A549 (cell line): ENCODE data around the gene NMBR. TPM values are rescaled to one million over a fixed set of nuclear protein-coding genes. Genes with fewer than 3 reads are reported as not detected.

ENCODE experiments used
- ATAC-seq, 2 experiments: fragments of 200-7000 bp in 1 of 2; fragments of >200 bp in 1 of 2; cut with Nextera tagmentation in 1 of 2; cut with Tn5 transposase in 1 of 2; 3 replicates each; pipeline versions ENCODE4 v1.8.0 to v1.9.1; 2018 to 2020; ENCODE audit warnings: mild to moderate bottlenecking in 1 of 2, moderate library complexity in 1 of 2
- CTCF ChIA-PET: fragments of 300-600 bp; sonication (Branson Sonifier 250); formaldehyde crosslinking; extraction: SDS; loops from one replicate; lab custom pipeline; 2021; ENCODE audit warnings: antibody characterized with exemption, inconsistent platforms; lab: Yijun Ruan, JAX
- POLR2A ChIA-PET: fragments of 350-600 bp; formaldehyde crosslinking; extraction: SDS; loops from one replicate; lab custom pipeline; 2021; ENCODE audit warnings: antibody characterized with exemption, inconsistent platforms; lab: Yijun Ruan, JAX
- DNase-seq, 2 experiments: peaks; one replicate each; pipeline versions ENCODE4 v3.0.0 to v3.0.0-alpha.2; 2011 to 2016; ENCODE audit warnings: low read depth in 1 of 2, low spot score in 1 of 2
- FAIRE-seq: peaks from 2 replicates; lab custom pipeline; 2011; peaks lifted over from hg19 to GRCh38; lab: Jason Lieb, UNC
- H3K27ac ChIP-seq, 2 experiments: fragments of >200 bp; sonication (Bioruptor Twin); formaldehyde crosslinking; 3 replicates each; pipeline ENCODE4 v1.5.1; 2016 to 2017
- H3K4me1 ChIP-seq: fragments of >200 bp; sonication (Bioruptor Twin); formaldehyde crosslinking; 3 replicates; pipeline ENCODE4 v1.6.1; 2016
- H3K4me2 ChIP-seq: fragments of >200 bp; sonication (Bioruptor Twin); formaldehyde crosslinking; 3 replicates; pipeline ENCODE4 v1.6.1; 2016
- H3K4me3 ChIP-seq: fragments of >200 bp; sonication (Bioruptor Twin); formaldehyde crosslinking; 3 replicates; pipeline ENCODE4 v1.5.1; 2016
- H3K9me3 ChIP-seq: fragments of >200 bp; sonication (Bioruptor Twin); formaldehyde crosslinking; 3 replicates; pipeline ENCODE4 v1.6.1; 2016
- CBX2 ChIP-seq: fragments of 200-600 bp; sonication (generic); IDR thresholded peaks from 2 replicates; pipeline ENCODE4 v1.6.1; 2016; ENCODE audit warnings: low read depth, mild to moderate bottlenecking, borderline replicate concordance
- CBX8 ChIP-seq: fragments of 200-600 bp; sonication (generic); IDR thresholded peaks from 2 replicates; pipeline ENCODE4 v1.6.1; 2016
- EHF ChIP-seq: fragments of 250-450 bp; sonication (Bioruptor Pico); IDR thresholded peaks from 2 replicates; pipeline ENCODE4 v1.5.0; 2020; ENCODE audit warnings: mild to moderate bottlenecking
- EP300 ChIP-seq, 2 experiments: fragments of >200 bp; sonication (Bioruptor Twin); formaldehyde crosslinking; IDR thresholded peaks; 2 replicates in 1 of 2; 3 replicates in 1 of 2; pipeline ENCODE4 v1.6.1; 2016 to 2017
- FOSB ChIP-seq: fragments of 250-450 bp; sonication (Bioruptor Pico); IDR thresholded peaks from 2 replicates; pipeline ENCODE4 v1.5.0; 2020; ENCODE audit warnings: mild to moderate bottlenecking, moderate library complexity
- FOSL2 ChIP-seq, 2 experiments: fragments of 450-650 bp in 1 of 2; fragments of >200 bp in 1 of 2; sonication (Bioruptor Twin) in 1 of 2; formaldehyde crosslinking; IDR thresholded peaks; 2 replicates each; pipeline versions ENCODE4 v1.5.0 to v1.6.1; 2016 to 2020; ENCODE audit warnings: mild to moderate bottlenecking in 1 of 2, moderate library complexity in 1 of 2
- GATA3 ChIP-seq: IDR thresholded peaks from 2 replicates; pipeline ENCODE4 v1.6.1; 2012; ENCODE audit warnings: borderline replicate concordance
- HEYL ChIP-seq: fragments of 250-450 bp; sonication (Bioruptor Pico); IDR thresholded peaks from 2 replicates; pipeline ENCODE4 v1.8.0; 2021; ENCODE audit warnings: mild to moderate bottlenecking, moderate library complexity
- HOXA7 ChIP-seq: fragments of 250-450 bp; sonication (Bioruptor Pico); IDR thresholded peaks from 2 replicates; pipeline ENCODE4 v1.5.0; 2020; ENCODE audit warnings: mild to moderate bottlenecking, moderate library complexity
- JUNB ChIP-seq: fragments of >200 bp; sonication (Bioruptor Twin); formaldehyde crosslinking; IDR thresholded peaks from 2 replicates; pipeline ENCODE4 v1.6.1; 2016
- KDM1A ChIP-seq: fragments of 200-600 bp; sonication (generic); IDR thresholded peaks from 2 replicates; pipeline ENCODE4 v1.6.1; 2016; ENCODE audit warnings: low read depth, mild to moderate bottlenecking
- MAZ ChIP-seq: fragments of 150-350 bp; IDR thresholded peaks from 2 replicates; pipeline ENCODE4 v1.6.1; 2014; ENCODE audit warnings: antibody characterized with exemption, low read depth, low read length, borderline replicate concordance
- MYC ChIP-seq: IDR thresholded peaks from 2 replicates; pipeline ENCODE4 v1.6.1; 2012; ENCODE audit warnings: mild to moderate bottlenecking, inconsistent platforms, low read length, improper control_type of control experiment, borderline replicate concordance
- NFE2L2 ChIP-seq: fragments of 150-350 bp; conservative IDR thresholded peaks from 2 replicates; pipeline ENCODE4 v1.6.1; 2014; ENCODE audit warnings: low read length
- NPAS2 ChIP-seq: fragments of 250-450 bp; sonication (Bioruptor Pico); IDR thresholded peaks from 2 replicates; pipeline ENCODE4 v1.8.0; 2022; ENCODE audit warnings: mild to moderate bottlenecking, moderate library complexity, borderline replicate concordance
- NR3C1 ChIP-seq: fragments of >200 bp; sonication (Bioruptor Twin); formaldehyde crosslinking; IDR thresholded peaks from 3 replicates; pipeline ENCODE4 v1.6.1; 2017
- POLR2AphosphoS2 ChIP-seq: conservative IDR thresholded peaks from 2 replicates; pipeline ENCODE4 v1.6.1; 2012; ENCODE audit warnings: low read length, improper control_type of control experiment, inconsistent platforms
- RAD21 ChIP-seq, 2 experiments: fragments of >200 bp in 1 of 2; sonication (Bioruptor Twin) in 1 of 2; formaldehyde crosslinking in 1 of 2; IDR thresholded peaks in 1 of 2; conservative IDR thresholded peaks in 1 of 2; 2 replicates in 1 of 2; 3 replicates in 1 of 2; pipeline ENCODE4 v1.6.1; 2012 to 2018; ENCODE audit warnings: inconsistent platforms in 1 of 2
- RCOR1 ChIP-seq: fragments of 150-350 bp; IDR thresholded peaks from 2 replicates; pipeline ENCODE4 v1.6.1; 2014; ENCODE audit warnings: antibody characterized with exemption, low read length, low read depth
- RFX5 ChIP-seq: fragments of 450-650 bp; IDR thresholded peaks from 2 replicates; pipeline ENCODE4 v1.7.1; 2014; ENCODE audit warnings: antibody characterized with exemption, mild to moderate bottlenecking, moderate library complexity
- SREBF2 ChIP-seq: fragments of 450-650 bp; IDR thresholded peaks from 2 replicates; pipeline ENCODE4 v1.6.1; 2014; ENCODE audit warnings: mild to moderate bottlenecking, moderate library complexity
- TFCP2L1 ChIP-seq: fragments of 250-450 bp; sonication (Bioruptor Pico); IDR thresholded peaks from 2 replicates; pipeline ENCODE4 v1.5.0; 2021; ENCODE audit warnings: mild to moderate bottlenecking
- TP53 ChIP-seq: fragments of 250-450 bp; sonication (Bioruptor Pico); IDR thresholded peaks from 2 replicates; pipeline ENCODE4 v1.5.0; 2021; ENCODE audit warnings: mild to moderate bottlenecking, moderate library complexity
- ZC3H11A ChIP-seq: fragments of 450-650 bp; IDR thresholded peaks from 2 replicates; pipeline ENCODE4 v1.6.1; 2014; ENCODE audit warnings: antibody characterized with exemption, mild to moderate bottlenecking
- ZNF302 ChIP-seq: fragments of 250-450 bp; sonication (Bioruptor Pico); IDR thresholded peaks from 2 replicates; pipeline ENCODE4 v1.9.0; 2021; ENCODE audit warnings: inconsistent platforms, mild to moderate bottlenecking, moderate library complexity
- WGBS: methylation state at CpG from one replicate; pipeline ENCODE4 v1.1.6; 2017; ENCODE audit errors: missing lambda C conversion rate; 5-methylcytosine and 5-hydroxymethylcytosine counted together
- polyA plus RNA-seq, 4 experiments: library from polyadenylated mRNA; depleted of rRNA in 3 of 4; stranded (reverse); fragments of >200 nt; fragmentation: RNase III in 1 of 4; extraction: RNeasy Plus Mini Kit Qiagen cat#74134 plus additional on column Dnase treatment in 1 of 4; gene quantifications; 2 replicates in 3 of 4; 3 replicates in 1 of 4; pipeline ENCODE4 v1.2.3, GENCODE V29; 2011 to 2017
- TF ChIP-seq, protein P1 (sequence below): IDR thresholded peaks from 2 replicates; pipeline ENCODE4 v1.6.1; 2012
- TF ChIP-seq, protein P2 (sequence below): fragments of 250-450 bp; sonication (Bioruptor Pico); IDR thresholded peaks from 2 replicates; pipeline ENCODE4 v1.5.0; 2021; ENCODE audit warnings: mild to moderate bottlenecking, moderate library complexity, borderline replicate concordance
- TF ChIP-seq, protein P3 (sequence below): fragments of >200 bp; sonication (Bioruptor Twin); formaldehyde crosslinking; IDR thresholded peaks from 3 replicates; pipeline ENCODE4 v1.5.1; 2016
- TF ChIP-seq, protein P4 (sequence below): fragments of 200-600 bp; sonication (generic); IDR thresholded peaks from 2 replicates; pipeline ENCODE4 v1.6.1; 2016; ENCODE audit warnings: antibody characterized with exemption, mild to moderate bottlenecking, moderate library complexity

Gene NMBR
- polyA plus RNA-seq, 2 of the 4 experiments (the other 2 are of a cell fraction) = not detected

DNA sequence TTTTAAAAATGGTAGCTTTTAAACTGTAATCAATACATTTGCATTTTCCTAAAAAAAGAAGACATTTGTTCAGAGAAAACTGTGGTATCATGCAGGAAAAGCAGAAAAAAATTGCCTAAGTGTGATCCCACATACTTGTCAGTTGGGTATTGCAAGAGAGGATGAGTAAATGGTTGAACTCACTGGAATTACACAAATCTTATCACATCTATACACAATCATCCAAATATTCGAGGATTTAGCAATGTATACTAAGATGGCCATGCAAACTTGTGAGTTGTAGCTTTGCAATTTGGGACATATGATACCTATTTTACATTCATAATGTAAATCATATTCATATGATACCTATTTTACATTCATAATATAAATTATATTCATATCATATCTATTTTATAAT is 72.4 kb downstream of the NMBR start:
- no peak for TF ChIP-seq NPAS2
- no peak for TF ChIP-seq NFE2L2
- no peak for TF ChIP-seq RFX5
- TF ChIP-seq, protein P1, sequence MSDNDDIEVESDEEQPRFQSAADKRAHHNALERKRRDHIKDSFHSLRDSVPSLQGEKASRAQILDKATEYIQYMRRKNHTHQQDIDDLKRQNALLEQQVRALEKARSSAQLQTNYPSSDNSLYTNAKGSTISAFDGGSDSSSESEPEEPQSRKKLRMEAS = no peak
- no peak for TF ChIP-seq HEYL (CRISPR knock-in tag)
- TF ChIP-seq HOXA7 = no peak
- no peak for TF ChIP-seq KDM1A
- no peak for TF ChIP-seq ZNF302 (CRISPR knock-in tag)
- no peak for TF ChIP-seq NR3C1
- TF ChIP-seq, protein P2, sequence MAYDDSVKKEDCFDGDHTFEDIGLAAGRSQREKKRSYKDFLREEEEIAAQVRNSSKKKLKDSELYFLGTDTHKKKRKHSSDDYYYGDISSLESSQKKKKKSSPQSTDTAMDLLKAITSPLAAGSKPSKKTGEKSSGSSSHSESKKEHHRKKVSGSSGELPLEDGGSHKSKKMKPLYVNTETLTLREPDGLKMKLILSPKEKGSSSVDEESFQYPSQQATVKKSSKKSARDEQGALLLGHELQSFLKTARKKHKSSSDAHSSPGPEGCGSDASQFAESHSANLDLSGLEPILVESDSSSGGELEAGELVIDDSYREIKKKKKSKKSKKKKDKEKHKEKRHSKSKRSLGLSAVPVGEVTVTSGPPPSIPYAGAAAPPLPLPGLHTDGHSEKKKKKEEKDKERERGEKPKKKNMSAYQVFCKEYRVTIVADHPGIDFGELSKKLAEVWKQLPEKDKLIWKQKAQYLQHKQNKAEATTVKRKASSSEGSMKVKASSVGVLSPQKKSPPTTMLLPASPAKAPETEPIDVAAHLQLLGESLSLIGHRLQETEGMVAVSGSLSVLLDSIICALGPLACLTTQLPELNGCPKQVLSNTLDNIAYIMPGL (CRISPR knock-in tag) = no peak
- no peak for TF ChIP-seq RAD21 (conservative IDR thresholded peaks at IDR 0.05 in 1 of 2, IDR thresholded peaks at IDR 0.05 in 1 of 2)
- no peak for TF ChIP-seq SREBF2
- TF ChIP-seq MAZ = no peak
- no peak for TF ChIP-seq EHF (CRISPR knock-in tag)
- TF ChIP-seq, protein P3, sequence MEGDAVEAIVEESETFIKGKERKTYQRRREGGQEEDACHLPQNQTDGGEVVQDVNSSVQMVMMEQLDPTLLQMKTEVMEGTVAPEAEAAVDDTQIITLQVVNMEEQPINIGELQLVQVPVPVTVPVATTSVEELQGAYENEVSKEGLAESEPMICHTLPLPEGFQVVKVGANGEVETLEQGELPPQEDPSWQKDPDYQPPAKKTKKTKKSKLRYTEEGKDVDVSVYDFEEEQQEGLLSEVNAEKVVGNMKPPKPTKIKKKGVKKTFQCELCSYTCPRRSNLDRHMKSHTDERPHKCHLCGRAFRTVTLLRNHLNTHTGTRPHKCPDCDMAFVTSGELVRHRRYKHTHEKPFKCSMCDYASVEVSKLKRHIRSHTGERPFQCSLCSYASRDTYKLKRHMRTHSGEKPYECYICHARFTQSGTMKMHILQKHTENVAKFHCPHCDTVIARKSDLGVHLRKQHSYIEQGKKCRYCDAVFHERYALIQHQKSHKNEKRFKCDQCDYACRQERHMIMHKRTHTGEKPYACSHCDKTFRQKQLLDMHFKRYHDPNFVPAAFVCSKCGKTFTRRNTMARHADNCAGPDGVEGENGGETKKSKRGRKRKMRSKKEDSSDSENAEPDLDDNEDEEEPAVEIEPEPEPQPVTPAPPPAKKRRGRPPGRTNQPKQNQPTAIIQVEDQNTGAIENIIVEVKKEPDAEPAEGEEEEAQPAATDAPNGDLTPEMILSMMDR = no peak
- no peak for TF ChIP-seq JUNB
- TF ChIP-seq ZC3H11A = no peak
- TF ChIP-seq TFCP2L1 (CRISPR knock-in tag) = no peak
- no peak for TF ChIP-seq FOSL2 (IDR thresholded peaks at IDR 0.05)
- TF ChIP-seq FOSL2 (CRISPR knock-in tag; IDR thresholded peaks at IDR 0.05) = no peak
- ATAC-seq = no peak
- 5% methylated on average over 1 of the region's 1 CpG for WGBS
- FAIRE-seq = no peak
- POLR2A ChIA-PET = no interaction called here
- CTCF ChIA-PET = no interaction called here
- Histone ChIP-seq H3K27ac (no peak overlapping the region), H3K9me3 (no peaks in the 10 kb centered on the region), H3K4me2 (no peak overlapping the region), H3K4me1 (no peaks in the 10 kb centered on the region), H3K4me3 (no peak overlapping the region)
- no peak for DNase-seq

DNA sequence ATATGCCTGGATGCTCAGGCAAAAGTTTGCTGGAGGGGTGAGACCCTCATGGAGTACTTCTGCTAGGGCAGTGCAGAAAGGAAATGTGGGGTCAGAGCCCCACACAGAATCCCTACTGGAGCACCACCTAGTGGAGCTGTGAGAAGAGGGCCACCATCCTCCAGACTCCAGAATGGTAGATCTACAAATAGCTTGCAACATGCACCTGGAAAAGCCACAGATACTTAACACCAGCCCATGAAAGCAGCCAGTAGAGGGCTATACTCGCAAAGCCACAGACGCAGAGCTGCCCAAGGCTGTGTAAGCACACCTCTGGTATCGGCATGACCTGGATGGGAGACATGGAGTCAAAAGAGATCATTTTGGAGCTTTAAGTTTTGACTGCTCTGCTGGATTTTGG is 74.9 kb downstream of the NMBR start:
- no peaks in the 10 kb centered on the region for H3K4me1 ChIP-seq
- no peak overlapping the region for H3K4me3 ChIP-seq
- FAIRE-seq (no peak), ATAC-seq (peak in 1 of 2 experiments; percentile 51; a peak in 3 of 6 replicates), DNase-seq (peak in 1 of 2 experiments; percentile 26)
- no peak overlapping the region for H3K4me2 ChIP-seq
- H3K9me3 ChIP-seq = no peaks in the 10 kb centered on the region
- POLR2A ChIA-PET = no interaction called here
- H3K27ac ChIP-seq = no peak overlapping the region
- CTCF ChIA-PET = interaction anchor here (0.8 kb wide), 1 partner anchor 82 kb away, joined by 3 read pairs; no protein-coding TSS in a partner anchor
- 40% methylated on average over 1 of the region's 3 CpGs for WGBS
- TF ChIP-seq POLR2AphosphoS2 (no peak), RAD21 (conservative IDR thresholded peaks at IDR 0.05 in 1 of 2, IDR thresholded peaks at IDR 0.05 in 1 of 2) (0 out of 5 replicates have a peak, but pooled peaks of 1 of the 2 experiments have one; percentile 17), RCOR1 (no peak)

DNA sequence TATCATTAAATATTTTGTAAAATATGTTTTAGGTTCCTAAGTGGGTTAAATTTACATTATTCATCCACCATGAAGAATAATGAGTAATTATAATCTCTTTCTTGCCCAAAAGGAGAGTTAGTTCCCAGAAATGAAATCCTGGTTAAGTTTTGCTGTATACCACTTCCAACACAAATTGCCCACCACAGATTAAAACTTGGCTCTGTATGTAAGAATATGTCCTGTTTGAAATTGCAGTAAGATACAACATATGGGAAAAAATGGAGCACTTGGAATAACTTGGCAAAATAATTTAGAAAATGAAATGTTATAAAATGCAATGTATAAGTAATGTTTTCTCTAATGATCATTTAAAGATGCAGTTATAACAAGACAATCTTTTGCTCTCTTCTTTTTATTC is 78.5 kb downstream of the NMBR start:
- TF ChIP-seq CBX2 = no peak
- TF ChIP-seq CBX8 = no peak
- no peak for TF ChIP-seq MYC
- TF ChIP-seq EP300 (IDR thresholded peaks at IDR 0.05) = no peak
- TF ChIP-seq RFX5 = no peak
- TF ChIP-seq NR3C1 = no peak
- TF ChIP-seq EHF (CRISPR knock-in tag) = no peak
- no peak for TF ChIP-seq GATA3
- TF ChIP-seq, protein P4, sequence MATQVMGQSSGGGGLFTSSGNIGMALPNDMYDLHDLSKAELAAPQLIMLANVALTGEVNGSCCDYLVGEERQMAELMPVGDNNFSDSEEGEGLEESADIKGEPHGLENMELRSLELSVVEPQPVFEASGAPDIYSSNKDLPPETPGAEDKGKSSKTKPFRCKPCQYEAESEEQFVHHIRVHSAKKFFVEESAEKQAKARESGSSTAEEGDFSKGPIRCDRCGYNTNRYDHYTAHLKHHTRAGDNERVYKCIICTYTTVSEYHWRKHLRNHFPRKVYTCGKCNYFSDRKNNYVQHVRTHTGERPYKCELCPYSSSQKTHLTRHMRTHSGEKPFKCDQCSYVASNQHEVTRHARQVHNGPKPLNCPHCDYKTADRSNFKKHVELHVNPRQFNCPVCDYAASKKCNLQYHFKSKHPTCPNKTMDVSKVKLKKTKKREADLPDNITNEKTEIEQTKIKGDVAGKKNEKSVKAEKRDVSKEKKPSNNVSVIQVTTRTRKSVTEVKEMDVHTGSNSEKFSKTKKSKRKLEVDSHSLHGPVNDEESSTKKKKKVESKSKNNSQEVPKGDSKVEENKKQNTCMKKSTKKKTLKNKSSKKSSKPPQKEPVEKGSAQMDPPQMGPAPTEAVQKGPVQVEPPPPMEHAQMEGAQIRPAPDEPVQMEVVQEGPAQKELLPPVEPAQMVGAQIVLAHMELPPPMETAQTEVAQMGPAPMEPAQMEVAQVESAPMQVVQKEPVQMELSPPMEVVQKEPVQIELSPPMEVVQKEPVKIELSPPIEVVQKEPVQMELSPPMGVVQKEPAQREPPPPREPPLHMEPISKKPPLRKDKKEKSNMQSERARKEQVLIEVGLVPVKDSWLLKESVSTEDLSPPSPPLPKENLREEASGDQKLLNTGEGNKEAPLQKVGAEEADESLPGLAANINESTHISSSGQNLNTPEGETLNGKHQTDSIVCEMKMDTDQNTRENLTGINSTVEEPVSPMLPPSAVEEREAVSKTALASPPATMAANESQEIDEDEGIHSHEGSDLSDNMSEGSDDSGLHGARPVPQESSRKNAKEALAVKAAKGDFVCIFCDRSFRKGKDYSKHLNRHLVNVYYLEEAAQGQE = no peak
- TF ChIP-seq NPAS2 = no peak
- no peak for TF ChIP-seq FOSB (CRISPR knock-in tag)
- TF ChIP-seq TP53 (CRISPR knock-in tag) = no peak
- TF ChIP-seq HOXA7 = no peak
- no peaks in the 10 kb centered on the region for H3K4me1 ChIP-seq
- no peaks in the 10 kb centered on the region for H3K9me3 ChIP-seq
- H3K4me3 ChIP-seq = no peak overlapping the region
- DNase-seq (no peak), ATAC-seq (no peak), FAIRE-seq (no peak)
- ChIA-PET CTCF (no interaction called here), POLR2A (no interaction called here)
- H3K27ac ChIP-seq = no peak overlapping the region
- H3K4me2 ChIP-seq = no peak overlapping the region
